ENCODE measurements around the gene GALNT18. TPM values are rescaled to one million over a fixed set of nuclear protein-coding genes. Genes with fewer than 3 reads are reported as not detected.

Gene GALNT18
- total RNA-seq, 3 donors from 2014 or later, result 14.7 to 25.9 (median 16.4) TPM

DNA sequence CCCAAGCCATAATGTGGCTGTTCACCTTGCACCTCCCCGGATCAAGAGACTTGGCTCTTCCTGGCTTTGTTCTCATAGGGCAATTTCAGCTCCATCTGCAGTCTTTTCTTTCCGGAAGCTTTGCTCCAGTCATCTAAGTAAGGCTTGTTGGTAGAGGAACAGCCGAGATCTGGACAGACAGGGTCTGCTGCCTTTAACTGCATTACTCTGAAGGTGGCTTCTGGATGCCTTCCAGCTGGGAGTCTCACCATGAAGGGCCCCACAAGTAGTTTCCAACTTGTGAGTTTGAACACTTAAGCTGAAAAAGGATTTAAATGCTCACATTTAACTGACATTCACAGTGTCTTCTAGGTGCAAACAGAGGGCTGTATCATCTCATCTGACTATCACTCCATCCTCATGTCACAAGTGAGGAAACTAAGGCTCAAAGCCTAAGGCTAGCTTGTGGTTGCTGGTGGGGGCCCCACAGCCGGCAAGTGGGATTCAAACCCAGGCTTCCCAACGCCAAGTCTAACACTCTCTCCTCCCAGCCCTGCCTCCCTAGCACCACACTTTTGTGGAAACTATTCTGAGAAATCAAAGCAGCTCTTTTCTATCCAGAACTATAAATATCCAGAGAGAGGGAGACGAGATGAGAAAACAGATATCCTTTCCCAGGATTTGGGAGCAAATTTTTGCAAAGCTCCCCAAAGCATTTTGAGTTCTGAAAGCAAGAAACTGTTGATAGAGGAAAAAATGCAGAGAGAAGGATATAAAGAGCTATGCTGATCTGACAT, 58.4 kb downstream of the GALNT18 start:
- no peaks in the 10 kb centered on the region for H3K4me1 ChIP-seq

GRCh38 chr11:11561991-11562390, 59.8 kb downstream of the GALNT18 start:
- TF ChIP-seq POLR2A (IDR thresholded peaks at IDR 0.05), result no peak
- intact Hi-C loops (cut with DNase I; ENCODE audit: low total_unique reads), result no loop called here
- no peaks in the 10 kb centered on the region for H3K27me3 ChIP-seq
- H3K4me3 ChIP-seq, result no peak overlapping the region
- no peaks in the 10 kb centered on the region for H3K4me1 ChIP-seq
- no peaks in the 10 kb centered on the region for H3K36me3 ChIP-seq
- H3K9me3 ChIP-seq, result no peaks in the 10 kb centered on the region
- no peak for DNase-seq (ENCODE audit: low spot score in 2 of 2)
- no peak overlapping the region for H3K27ac ChIP-seq

More for the DNA sequence above, 58.4 kb downstream of the GALNT18 start:
- intact Hi-C loops (cut with DNase I; ENCODE audit: low total_unique reads), result no loop called here
- Histone ChIP-seq H3K4me3 (no peak overlapping the region), H3K36me3 (no peaks in the 10 kb centered on the region), H3K27me3 (no peaks in the 10 kb centered on the region), H3K27ac (no peak overlapping the region), H3K9me3 (no peaks in the 10 kb centered on the region)
- no peak for DNase-seq (ENCODE audit: low spot score in 2 of 2)
- TF ChIP-seq POLR2A (IDR thresholded peaks at IDR 0.05) (no peak), CTCF (IDR thresholded peaks at IDR 0.05) (no peak), POLR2AphosphoS5 (IDR thresholded peaks at IDR 0.05) (no peak)

GRCh38 chr11:11558826-11559225, 63.0 kb downstream of the GALNT18 start:
- TF ChIP-seq POLR2AphosphoS5 (IDR thresholded peaks at IDR 0.05) (no peak), CTCF (IDR thresholded peaks at IDR 0.05) (no peak), POLR2A (IDR thresholded peaks at IDR 0.05) (no peak)
- no peaks in the 10 kb centered on the region for H3K4me1 ChIP-seq
- DNase-seq (ENCODE audit: low spot score in 2 of 2), result no peak
- H3K27me3 ChIP-seq, result no peaks in the 10 kb centered on the region
- intact Hi-C loops (cut with DNase I; ENCODE audit: low total_unique reads), result loop anchor here (10.0 kb wide), 1 partner anchor 1344 kb away; no protein-coding TSS in a partner anchor
- no peak overlapping the region for H3K27ac ChIP-seq
- no peaks in the 10 kb centered on the region for H3K9me3 ChIP-seq
- no peak overlapping the region for H3K4me3 ChIP-seq
- H3K36me3 ChIP-seq, result no peaks in the 10 kb centered on the region

DNA sequence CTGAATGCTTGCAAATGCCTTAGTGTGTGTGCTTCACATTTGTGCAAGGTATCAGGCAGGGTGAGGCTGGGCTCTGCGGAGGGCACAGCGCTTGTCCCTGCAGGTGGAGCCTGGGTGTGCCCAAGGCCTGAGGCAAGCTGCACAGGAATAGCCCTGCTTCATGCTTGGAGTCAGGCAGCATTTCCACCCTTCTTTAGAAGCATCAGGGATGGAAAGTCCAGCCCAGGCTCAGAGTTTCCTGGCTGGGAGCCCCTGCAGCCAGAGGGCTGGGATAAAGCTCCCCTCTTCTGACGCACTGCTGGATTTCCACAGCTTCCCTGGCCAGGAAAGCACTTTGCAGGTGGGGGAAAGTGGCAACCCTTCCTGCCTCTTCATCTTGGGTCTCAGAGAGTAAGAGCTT, 63.4 kb downstream of the GALNT18 start:
- intact Hi-C loops (cut with DNase I; ENCODE audit: low total_unique reads), result loop anchor here (10.0 kb wide), 1 partner anchor 1344 kb away; no protein-coding TSS in a partner anchor
- Histone ChIP-seq H3K9me3 (no peaks in the 10 kb centered on the region), H3K36me3 (no peaks in the 10 kb centered on the region), H3K27ac (no peak overlapping the region), H3K4me3 (no peak overlapping the region), H3K27me3 (no peaks in the 10 kb centered on the region), H3K4me1 (no peaks in the 10 kb centered on the region)
- TF ChIP-seq CTCF (IDR thresholded peaks at IDR 0.05), result no peak
- no peak for TF ChIP-seq POLR2AphosphoS5 (IDR thresholded peaks at IDR 0.05)
- TF ChIP-seq POLR2A (IDR thresholded peaks at IDR 0.05), result no peak
- DNase-seq (ENCODE audit: low spot score in 2 of 2), result no peak

GRCh38 chr11:11555208-11555607, 66.6 kb downstream of the GALNT18 start:
- no peaks in the 10 kb centered on the region for H3K36me3 ChIP-seq
- H3K27ac ChIP-seq, result no peak overlapping the region
- no peak for TF ChIP-seq CTCF (IDR thresholded peaks at IDR 0.05)
- H3K4me3 ChIP-seq, result no peak overlapping the region
- no peaks in the 10 kb centered on the region for H3K9me3 ChIP-seq
- no peaks in the 10 kb centered on the region for H3K27me3 ChIP-seq
- no peaks in the 10 kb centered on the region for H3K4me1 ChIP-seq
- intact Hi-C loops (cut with DNase I; ENCODE audit: low total_unique reads), result loop anchor here (10.0 kb wide), 1 partner anchor 1340 kb away; no protein-coding TSS in a partner anchor
- DNase-seq (ENCODE audit: low spot score in 2 of 2), result no peak

Measured in breast epithelium (tissue), 4 donors.